ENCODE data around the gene SCD5.

SCD5 gene

DNA sequence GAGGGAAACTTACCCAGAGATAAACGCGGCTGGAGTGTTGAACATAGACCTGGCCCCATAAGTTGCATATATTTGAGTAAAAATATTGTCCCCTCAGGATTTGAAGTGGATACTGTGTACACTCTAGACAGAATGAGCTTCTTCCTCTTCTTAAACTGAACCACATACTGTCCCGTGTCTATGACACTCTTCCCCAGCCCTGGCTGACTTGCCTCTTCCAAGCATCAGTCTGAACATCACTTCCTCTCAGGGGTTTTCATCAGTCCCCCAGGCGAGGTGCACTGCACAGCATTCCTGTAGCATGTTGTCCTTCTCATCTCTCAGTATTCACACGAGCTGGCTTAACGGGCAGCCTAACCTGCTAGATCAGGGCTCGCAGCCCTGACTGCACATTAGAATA lies 156.3 kb downstream of the SCD5 start:
- TF ChIP-seq, protein P1, sequence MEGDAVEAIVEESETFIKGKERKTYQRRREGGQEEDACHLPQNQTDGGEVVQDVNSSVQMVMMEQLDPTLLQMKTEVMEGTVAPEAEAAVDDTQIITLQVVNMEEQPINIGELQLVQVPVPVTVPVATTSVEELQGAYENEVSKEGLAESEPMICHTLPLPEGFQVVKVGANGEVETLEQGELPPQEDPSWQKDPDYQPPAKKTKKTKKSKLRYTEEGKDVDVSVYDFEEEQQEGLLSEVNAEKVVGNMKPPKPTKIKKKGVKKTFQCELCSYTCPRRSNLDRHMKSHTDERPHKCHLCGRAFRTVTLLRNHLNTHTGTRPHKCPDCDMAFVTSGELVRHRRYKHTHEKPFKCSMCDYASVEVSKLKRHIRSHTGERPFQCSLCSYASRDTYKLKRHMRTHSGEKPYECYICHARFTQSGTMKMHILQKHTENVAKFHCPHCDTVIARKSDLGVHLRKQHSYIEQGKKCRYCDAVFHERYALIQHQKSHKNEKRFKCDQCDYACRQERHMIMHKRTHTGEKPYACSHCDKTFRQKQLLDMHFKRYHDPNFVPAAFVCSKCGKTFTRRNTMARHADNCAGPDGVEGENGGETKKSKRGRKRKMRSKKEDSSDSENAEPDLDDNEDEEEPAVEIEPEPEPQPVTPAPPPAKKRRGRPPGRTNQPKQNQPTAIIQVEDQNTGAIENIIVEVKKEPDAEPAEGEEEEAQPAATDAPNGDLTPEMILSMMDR (IDR thresholded peaks at IDR 0.05): no peak
- no peak for TF ChIP-seq ZFX (IDR thresholded peaks at IDR 0.05; ENCODE audit: borderline replicate concordance)
- no peak overlapping the region for H3K27ac ChIP-seq

DNA sequence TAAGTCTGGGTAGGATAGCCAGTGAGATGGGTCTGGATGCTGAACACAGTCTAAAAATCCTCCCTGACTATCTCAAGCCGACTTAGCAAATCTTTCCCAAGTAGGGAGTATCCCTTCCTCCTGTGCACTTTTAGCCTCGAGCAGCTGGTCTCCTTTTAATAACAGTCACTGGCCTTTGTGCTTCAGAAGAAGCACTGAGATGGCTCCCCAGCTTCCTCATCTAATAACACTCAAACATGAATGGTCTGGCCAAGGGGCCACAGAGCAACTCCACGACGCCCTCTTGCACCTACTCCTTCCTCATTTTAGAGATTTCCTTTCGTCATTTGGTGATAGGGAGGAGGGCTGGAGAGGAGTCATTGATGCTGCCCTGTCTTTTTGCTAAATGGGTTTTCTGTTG lies 158.1 kb downstream of the SCD5 start:
- no peak for TF ChIP-seq ZFX (IDR thresholded peaks at IDR 0.05; ENCODE audit: borderline replicate concordance)
- TF ChIP-seq, protein P1 (IDR thresholded peaks at IDR 0.05): no peak
- no peak overlapping the region for H3K27ac ChIP-seq

DNA sequence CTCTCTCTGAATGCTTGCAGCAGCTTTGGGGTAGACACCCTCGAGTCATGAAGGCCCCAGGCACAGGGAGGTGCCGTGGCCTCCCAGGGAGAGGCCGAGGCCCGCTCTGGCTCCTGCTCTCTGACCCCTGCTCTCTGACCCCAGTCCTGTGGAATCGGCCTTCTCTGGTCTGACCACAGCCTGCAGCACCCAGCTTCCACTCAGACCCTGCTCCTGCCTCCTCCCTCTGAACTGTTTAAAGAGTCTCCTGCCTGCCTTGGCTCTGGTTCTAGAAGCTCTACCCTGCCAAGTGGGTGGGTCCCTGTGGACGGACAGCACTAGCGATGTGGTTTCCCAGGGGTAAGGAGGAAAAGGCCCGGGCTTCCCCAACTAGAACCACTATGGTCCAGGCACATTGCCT lies 158.6 kb downstream of the SCD5 start:
- TF ChIP-seq ZFX (IDR thresholded peaks at IDR 0.05; ENCODE audit: borderline replicate concordance): no peak

DNA sequence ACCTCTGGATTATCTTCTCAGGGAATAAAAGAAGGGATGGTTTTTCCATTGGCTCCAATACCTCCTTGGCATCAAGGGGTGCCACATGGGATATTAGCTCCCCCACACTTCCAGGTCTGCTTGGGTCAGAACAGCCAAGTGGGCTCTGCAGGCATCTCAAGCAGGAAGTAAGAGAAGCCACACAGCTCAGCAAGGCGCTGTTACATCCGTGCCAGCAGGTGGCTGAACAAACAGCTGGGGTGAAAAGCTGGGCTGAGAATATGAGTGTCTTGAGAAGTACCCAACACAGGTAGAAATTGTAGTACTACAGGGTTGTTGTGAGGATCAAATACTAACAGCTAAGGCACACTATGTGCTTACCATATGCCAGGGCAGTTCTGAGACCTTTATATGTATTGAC lies 160.1 kb downstream of the SCD5 start:
- TF ChIP-seq, protein P1 (IDR thresholded peaks at IDR 0.05): no peak
- TF ChIP-seq ZFX (IDR thresholded peaks at IDR 0.05; ENCODE audit: borderline replicate concordance): no peak
- no peak overlapping the region for H3K27ac ChIP-seq

More for the DNA sequence above, 158.6 kb downstream of the SCD5 start:
- no peak overlapping the region for H3K27ac ChIP-seq

DNA sequence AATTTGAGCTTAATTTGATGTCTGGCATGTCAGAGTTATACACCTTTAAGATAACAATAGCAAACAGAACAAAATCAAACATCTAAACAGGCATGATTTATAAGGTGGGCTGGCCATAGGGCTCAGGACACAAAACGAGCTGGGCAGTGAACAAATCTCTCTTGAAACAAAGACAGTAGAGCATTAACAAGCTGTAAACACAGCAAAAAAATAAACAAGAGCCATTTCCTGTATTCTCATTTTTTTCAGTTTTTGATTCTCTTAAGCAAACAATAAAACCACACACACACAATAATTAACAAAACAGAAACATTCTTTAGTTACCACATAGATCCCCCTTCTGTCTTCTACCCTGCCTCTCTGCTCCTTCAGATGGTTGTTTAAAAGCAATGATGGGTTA lies 168.5 kb downstream of the SCD5 start:
- TF ChIP-seq ZFX (IDR thresholded peaks at IDR 0.05; ENCODE audit: borderline replicate concordance): no peak
- TF ChIP-seq, protein P1 (IDR thresholded peaks at IDR 0.05): no peak

DNA sequence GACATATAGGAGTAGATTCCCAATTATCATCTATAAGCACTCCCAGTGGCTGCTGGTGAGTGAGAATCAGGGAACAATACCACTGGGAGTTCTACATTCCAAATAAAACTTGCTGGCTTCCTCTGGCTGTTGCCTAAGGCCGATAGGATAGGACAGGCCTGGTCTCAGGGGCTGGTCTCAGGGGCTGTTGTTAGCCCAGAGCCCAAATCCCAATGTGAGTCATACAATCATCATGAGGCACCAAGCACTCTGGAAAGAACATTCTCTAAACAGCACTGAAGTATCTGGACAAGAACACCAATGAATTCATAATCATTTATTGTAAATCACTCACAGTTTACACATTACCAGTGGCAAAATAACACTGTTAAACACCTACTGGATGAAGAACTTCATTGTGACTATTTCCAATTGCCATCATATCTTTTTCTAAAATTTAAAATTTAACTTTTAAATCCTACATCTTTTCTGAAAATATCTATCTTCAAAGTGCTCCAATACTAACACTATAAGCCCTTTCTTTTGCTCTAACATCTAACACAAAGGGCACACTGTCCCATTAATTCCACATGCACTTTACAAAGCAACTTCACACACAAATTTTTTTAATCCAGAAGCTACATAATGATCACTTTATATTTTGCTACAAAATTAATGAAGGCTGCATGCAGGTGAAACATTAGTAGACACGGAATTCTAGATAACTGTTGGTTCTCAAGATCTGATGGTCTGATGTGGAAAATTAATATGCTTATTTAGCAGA lies 169.2 kb downstream of the SCD5 start:
- TF ChIP-seq, protein P1 (IDR thresholded peaks at IDR 0.05): no peak
- TF ChIP-seq ZFX (IDR thresholded peaks at IDR 0.05; ENCODE audit: borderline replicate concordance): no peak
- H3K27ac ChIP-seq: no peak overlapping the region

More for the DNA sequence above, 168.5 kb downstream of the SCD5 start:
- no peak overlapping the region for H3K27ac ChIP-seq

DNA sequence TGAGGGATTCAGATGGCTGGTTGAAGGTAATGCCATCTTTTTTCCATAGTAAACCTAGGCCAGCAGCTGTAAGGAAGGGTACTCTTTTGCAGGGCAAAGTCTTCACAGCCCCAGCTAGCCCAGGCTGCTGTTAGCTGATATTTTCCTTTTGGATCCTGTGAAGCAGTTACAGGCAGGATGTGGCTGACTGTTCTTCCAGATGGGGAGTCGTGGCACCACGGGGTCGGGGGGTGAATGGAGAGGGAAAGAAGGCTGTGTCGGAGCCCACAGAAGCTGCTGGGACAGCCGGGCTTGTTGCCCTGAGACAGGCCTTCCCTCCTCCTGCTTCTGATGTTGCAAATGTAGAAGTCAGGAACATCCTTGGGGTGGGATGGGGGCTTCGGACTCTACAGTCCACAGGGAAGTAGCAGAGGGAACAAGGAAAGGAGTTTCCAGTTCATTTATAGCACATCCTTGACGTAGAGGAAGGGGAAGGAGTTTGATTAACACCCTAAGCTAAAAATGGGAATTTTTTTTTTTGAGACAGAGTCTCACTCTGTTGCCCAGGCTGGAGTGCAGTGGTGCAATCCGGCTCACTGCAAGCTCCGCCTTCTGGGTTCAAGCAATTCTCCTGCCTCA lies 172.2 kb downstream of the SCD5 start:
- no peak overlapping the region for H3K27ac ChIP-seq
- no peak for TF ChIP-seq ZFX (IDR thresholded peaks at IDR 0.05; ENCODE audit: borderline replicate concordance)
- TF ChIP-seq, protein P1 (IDR thresholded peaks at IDR 0.05): no peak

Data from 22Rv1 (cell line).